ENCODE data around the gene HNF1B.
"Not testable (repeated sequence)": the region's sequence is repeated elsewhere in the genome, so short reads cannot be mapped to it uniquely, and the experiment has no call there.

The HNF1B gene

DNA sequence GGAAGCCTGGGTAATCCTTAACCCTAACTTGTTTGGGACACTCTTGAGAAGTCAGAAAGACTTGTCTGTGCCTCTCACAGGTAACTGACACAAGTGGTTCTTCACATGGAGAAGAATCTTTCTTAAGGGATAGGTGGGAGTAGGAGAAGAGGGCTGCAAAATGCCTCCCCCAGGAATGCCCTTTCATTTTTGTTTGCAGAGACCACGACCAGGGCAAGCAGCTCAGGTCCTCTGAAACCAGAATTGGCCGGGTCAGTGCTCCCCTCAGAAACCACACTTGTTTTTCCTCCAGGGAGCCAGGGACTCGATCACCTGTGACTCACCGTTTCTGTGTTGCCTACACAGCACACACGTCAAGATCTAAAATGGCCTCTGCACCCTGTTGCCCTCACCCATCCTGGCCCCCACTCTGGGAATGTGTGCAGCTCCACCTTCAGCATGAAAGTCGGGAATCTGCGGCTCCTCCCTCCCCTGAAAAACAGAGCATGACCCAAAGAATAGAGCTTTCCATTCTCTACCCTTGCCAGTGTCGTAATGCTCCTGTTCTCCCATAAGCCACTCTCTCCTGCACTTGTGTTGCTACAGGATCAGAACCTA is 36.1 kb downstream of the HNF1B start:
- peak; percentile 21 for DNase-seq (ENCODE audit: insufficient read length, low spot score)
- FAIRE-seq, result no peak

DNA sequence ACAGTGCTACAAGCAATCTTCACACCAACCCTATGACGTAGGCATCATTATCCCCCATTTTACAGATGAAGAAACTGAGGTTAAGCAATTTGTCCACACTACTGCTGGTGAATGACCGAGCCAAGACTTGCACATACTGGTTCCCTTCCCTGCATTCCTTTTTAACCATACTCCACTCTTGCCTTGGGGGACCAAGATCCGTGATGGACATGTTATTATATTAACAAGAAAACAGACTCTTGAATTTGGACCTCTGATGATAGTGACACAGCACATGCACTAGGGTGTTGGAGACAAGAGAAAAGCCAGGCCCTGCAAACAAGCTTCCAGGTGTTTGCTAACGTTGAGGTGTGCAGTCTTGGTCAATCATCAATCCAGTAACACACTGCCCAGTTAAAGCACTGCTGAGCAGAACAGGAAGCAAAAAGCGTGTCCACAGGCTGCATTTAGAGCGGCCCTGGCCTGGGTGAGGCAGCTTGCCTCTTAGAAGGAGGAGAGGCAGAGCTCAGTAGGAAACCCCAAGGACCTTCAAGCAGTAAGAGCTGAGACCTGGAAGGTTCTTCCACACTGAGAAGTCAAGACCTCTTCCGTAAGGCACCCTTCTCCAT is 36.7 kb downstream of the HNF1B start:
- no peak for FAIRE-seq
- DNase-seq (ENCODE audit: insufficient read length, low spot score), result no peak

- no peak for FAIRE-seq
- no peak for DNase-seq (ENCODE audit: insufficient read length, low spot score)
Measured at GRCh38 chr17:37706446-37706845, 38.4 kb downstream of the HNF1B start.

DNA sequence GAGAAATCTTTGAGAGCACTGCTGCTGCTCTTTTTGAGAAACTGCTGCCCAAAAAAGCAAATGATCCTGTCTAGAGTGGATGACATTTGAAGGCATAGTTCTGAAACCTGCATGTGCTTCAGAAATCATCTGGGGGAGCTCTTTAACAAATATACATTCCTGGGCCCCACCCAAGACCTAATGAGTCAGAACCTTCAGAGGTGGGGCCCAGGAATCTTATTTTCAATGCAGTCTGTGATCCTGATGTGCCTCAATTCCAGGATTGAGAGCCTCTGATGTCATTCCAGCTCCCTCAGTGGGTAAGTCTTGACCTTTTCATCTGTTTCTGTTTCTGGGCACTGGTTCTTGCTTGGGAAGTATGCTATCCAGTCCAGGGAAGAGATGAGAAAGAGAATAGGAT is 42.3 kb downstream of the HNF1B start:
- DNase-seq (ENCODE audit: insufficient read length, low spot score), result no peak
- FAIRE-seq, result no peak

GRCh38 chr17:37701496-37701898 is 43.4 kb downstream of the HNF1B start:
- DNase-seq (ENCODE audit: insufficient read length, low spot score), result peak; percentile 51

DNA sequence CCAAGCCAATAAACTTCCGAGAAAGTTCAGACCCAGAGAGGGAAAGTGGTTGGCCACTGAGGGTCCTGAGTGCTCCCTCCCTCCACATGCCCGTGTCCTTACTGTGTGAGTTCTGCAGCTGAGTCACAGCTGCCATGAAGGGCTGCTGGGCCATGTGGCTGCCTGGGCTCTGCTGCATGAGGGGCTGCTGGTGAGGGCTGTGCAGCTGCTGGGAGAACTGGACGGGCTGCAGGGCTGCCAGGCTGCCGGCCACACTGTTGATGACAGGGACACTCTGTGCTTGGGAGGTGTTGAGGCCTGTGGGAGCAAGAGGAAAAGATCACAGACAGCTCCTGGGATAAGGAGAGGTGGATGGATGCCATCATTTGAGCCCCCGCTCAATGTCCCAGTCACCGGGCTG is 44.0 kb downstream of the HNF1B start:
- DNase-seq (ENCODE audit: insufficient read length, low spot score), result no peak
- FAIRE-seq, result no peak

More at GRCh38 chr17:37701496-37701898, 43.4 kb downstream of the HNF1B start:
- no peak for FAIRE-seq

- no peak for DNase-seq (ENCODE audit: insufficient read length, low spot score)
- no peak for FAIRE-seq
Measured at GRCh38 chr17:37699285-37699973, 45.4 kb downstream of the HNF1B start.

- FAIRE-seq, result no peak
- DNase-seq (ENCODE audit: insufficient read length, low spot score), result no peak
Measured at GRCh38 chr17:37698911-37699255, 46.0 kb downstream of the HNF1B start.

DNA sequence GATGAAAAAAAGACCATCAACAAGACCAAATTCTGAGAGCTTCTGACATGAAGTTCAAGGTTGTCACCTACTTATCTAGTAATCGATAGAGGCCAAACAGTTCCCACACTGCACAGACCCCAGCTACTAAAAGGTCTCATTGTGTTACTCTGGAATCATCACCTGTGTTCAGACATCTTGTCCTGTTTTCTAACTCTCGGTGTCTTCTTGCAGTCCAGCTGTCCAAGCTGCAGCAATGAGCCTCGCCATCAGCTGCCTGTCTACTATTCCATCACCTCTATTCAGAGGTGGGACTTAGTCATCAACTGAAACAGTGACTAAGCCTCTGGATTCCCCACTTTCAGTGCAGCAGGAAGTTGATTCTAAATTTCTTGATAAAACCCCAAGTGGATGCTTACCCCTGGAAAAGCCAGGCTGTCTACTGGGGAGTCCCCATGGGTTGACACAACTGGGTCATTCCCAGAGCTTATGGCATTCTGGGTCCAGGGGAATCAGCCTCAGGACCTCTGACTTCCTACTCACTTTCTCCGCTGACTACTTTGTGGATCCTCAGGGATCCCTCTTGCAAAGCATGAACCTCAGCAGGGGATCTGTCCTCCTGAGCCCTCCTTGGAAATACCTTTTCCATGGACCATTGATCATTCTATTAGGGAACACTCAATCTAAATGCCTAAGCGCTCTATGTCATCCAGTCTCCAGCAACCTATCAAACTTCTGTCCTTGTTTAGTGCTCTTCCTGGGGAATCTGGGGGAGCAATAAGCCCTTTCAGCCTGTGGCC is 46.5 kb downstream of the HNF1B start:
- no peak for FAIRE-seq
- no peak for DNase-seq (ENCODE audit: insufficient read length, low spot score)

DNA sequence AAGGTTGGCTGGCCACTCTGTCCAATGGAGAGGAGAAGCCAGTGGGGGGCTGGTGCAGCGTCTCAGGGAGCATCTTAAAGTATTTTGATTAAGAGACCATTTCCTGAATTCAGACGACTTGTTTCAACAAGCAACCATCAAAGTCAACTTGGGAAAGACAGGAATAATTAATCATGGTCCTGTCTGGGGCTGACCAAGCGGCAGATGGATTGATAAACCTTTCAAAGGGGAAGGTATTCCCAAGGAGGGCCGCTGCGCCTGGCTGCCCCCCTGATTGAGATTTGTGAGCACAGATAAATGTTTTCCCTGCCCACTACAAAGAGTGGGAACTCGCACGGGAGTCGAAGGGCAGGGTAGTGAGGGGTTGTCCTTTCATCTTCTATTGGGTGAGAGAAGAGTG is 47.5 kb downstream of the HNF1B start:
- DNase-seq (ENCODE audit: insufficient read length, low spot score), result no peak
- no peak for FAIRE-seq

DNA sequence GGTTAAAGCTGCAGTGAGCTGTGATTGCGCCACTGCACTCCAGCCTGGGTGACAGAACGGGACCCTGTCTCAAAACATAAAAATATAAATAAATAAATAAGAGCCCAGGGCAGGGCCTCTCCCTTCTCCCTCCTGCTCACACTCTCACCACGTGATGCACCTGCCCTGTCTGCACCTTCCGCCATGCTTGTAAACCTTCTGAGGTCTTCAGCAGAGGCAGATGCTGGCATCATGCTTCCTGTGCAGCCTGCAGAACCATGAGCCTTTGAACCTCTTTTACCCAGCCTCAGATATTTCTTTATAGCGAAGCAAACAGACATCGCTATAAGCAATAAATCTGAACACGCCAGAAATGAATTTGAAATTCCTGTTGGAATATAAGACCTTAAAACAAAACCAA is 48.5 kb downstream of the HNF1B start:
- DNase-seq (ENCODE audit: insufficient read length, low spot score), result no peak
- no peak for FAIRE-seq

GRCh38 chr17:37695726-37696125 is 49.1 kb downstream of the HNF1B start:
- no peak for FAIRE-seq
- DNase-seq (ENCODE audit: insufficient read length, low spot score), result no peak

DNA sequence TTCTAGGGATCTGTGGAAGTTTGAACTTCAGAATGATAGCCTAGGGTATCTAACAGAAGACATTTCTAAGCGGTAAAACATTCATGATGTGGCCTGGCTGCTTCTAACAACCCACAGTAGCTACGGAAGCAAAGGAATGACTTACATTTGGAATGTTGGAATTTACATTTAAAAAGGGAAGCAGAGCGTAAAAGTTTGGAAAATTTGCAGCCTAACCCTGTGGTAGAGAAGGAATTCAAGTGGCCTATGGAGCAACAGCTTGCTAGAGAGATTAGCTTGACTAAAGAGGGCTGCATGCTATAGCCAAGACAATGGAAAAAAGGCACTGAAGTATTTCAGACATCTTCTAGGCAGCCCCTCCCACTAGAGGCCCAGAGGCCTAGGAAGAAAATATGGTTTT is 50.1 kb downstream of the HNF1B start:
- DNase-seq (ENCODE audit: insufficient read length, low spot score) (no peak), FAIRE-seq (no peak)

DNA sequence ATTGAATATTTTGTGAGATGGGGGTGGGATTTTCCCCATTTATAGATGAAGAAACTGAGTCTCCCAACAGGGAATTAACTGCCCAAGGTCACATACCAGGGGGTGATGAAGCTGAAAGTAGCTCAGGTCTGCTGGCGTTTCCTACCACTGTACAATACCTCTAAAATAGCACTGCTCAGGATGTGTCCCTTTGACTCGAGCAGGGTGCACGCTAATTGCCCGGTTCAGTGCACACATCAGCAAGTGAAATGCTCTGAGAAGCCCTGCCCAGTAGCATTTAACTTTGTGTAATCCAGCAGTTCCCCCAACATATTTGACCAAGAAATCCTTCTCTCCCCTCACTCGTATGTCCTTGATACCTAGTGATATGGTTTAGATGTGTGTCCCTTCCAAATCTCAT is 51.5 kb downstream of the HNF1B start:
- DNase-seq (ENCODE audit: insufficient read length, low spot score) (no peak), FAIRE-seq (no peak)

- no peak for DNase-seq (ENCODE audit: insufficient read length, low spot score)
- no peak for FAIRE-seq
Measured at GRCh38 chr17:37691807-37692206, 53.1 kb downstream of the HNF1B start.

DNA sequence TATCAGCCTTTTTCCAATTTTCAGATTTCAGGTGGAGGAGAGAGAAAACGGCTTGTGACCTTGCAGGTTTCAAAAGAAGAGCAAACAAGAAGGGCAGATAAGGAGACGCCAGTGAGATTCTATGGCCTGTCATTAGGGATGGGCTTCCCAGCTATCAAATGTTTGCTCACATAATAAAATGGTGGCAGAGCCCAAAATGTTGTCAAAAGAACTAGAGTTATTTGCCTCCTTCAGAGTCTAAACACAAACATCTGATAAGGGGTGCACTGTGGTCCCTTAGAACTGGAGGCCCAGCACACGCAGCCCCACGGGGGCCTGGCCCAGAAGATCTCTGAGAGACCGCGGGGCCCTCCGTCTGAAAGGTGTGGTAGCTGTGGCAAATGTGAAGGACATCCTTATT is 55.5 kb downstream of the HNF1B start:
- FAIRE-seq, result no peak
- no peak for DNase-seq (ENCODE audit: insufficient read length, low spot score)

GRCh38 chr17:37683454-37683984 is 61.3 kb downstream of the HNF1B start:
- no peak for FAIRE-seq
- DNase-seq (ENCODE audit: insufficient read length, low spot score), result no peak

DNA sequence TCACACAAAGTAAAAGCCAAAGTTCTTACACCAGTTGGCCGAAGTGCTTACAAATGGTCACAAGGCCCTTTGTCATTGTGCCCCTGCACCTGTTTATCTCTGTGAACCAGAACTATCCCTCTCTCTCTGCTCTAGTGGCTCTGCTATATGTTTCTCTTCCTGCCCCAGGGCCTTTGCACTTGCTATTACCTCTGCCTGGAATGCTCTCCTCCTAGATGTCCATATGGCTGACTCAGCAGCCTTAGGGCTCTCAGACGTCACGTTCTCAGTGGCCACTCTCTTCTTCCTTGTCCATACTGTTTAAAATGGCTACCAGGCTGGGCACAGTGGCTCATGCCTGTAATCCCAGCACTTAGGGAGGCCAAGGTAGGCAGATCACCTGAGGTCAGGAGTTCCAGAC is 62.9 kb downstream of the HNF1B start:
- DNase-seq (ENCODE audit: insufficient read length, low spot score) (no peak), FAIRE-seq (no peak)

- FAIRE-seq; DNase-seq (ENCODE audit: insufficient read length, low spot score): not testable (repeated sequence)
Measured at GRCh38 chr17:37679995-37680394, 64.9 kb downstream of the HNF1B start.

DNA sequence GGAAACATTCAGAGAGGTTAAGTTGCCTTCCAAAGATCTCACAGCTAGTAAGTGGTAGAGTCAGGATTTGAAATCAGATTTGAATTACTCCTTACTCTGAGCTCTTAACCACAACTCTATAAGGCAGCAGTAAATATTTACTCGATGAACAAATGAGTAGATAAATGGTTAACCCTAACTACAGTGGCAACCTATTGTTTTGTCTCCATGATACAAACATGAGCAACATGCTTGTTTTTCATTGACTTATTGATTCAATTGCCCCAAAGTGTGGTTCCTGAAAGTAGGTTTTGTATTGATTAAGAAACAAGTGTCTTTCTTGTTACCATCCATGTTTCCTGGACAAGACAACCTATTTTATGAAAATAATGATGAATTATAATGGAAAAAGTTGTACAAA is 66.8 kb downstream of the HNF1B start:
- FAIRE-seq (no peak), DNase-seq (ENCODE audit: insufficient read length, low spot score) (no peak)

DNA sequence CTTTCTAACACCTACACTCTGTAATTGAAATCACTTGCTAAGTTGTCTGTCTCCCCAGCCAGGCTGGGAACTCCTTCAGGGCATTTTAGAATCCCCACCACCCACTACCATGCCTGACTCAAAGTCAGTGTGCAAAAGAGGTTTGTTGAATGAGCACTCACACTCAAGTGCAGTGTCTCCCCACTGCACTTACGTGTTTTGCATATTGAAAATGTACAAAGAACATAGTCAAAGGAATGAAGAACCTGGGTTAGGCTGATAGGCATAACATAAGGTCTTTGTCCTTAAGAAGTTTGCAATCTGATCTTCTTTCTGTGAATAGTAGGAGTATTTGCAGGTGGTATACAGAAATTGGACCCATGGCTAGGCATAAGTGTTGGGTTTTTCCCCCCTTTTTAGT is 67.8 kb downstream of the HNF1B start:
- FAIRE-seq, result no peak
- no peak for DNase-seq (ENCODE audit: insufficient read length, low spot score)

Measured in GM19239 (cell line).